Brain microvascular endothelial cell (primary cell): Measurements from ENCODE around the gene CD300A.

Experiments used
- DNase-seq: peaks from one replicate; pipeline ENCODE4 v3.0.0-alpha.2; 2020
- H3K27ac ChIP-seq: fragments of 250-450 bp; sonication (Bioruptor Pico); 2 replicates; pipeline ENCODE4 v1.5.1; 2020; ENCODE audit warnings: mild to moderate bottlenecking, moderate library complexity
- H3K27me3 ChIP-seq: fragments of 250-450 bp; sonication (Bioruptor Pico); replicated peaks from 2 replicates; pipeline ENCODE4 v1.5.1; 2020; ENCODE audit warnings: mild to moderate bottlenecking
- H3K36me3 ChIP-seq: fragments of 250-450 bp; sonication (Bioruptor Pico); replicated peaks from 2 replicates; pipeline ENCODE4 v1.5.1; 2020; ENCODE audit warnings: mild to moderate bottlenecking
- H3K4me3 ChIP-seq: 2 replicates; pipeline ENCODE4 v1.5.1; 2011; ENCODE audit warnings: low read depth, mild to moderate bottlenecking, control low read depth, low read length, moderate library complexity
- in situ Hi-C: cut with HindIII; loops from 2 replicates; pipeline ENCODE4 v1.10.0; 2017; ENCODE audit warnings: low sequenced_read_pairs, low pct_ligation_motif_present
- TF ChIP-seq, protein P1 (sequence below): IDR thresholded peaks from 2 replicates; pipeline ENCODE4 v1.5.1; 2011; ENCODE audit warnings: low read depth, mild to moderate bottlenecking, moderate library complexity, low read length, control low read depth, inconsistent platforms; ENCODE audit errors: missing control alignments

The CD300A gene

DNA sequence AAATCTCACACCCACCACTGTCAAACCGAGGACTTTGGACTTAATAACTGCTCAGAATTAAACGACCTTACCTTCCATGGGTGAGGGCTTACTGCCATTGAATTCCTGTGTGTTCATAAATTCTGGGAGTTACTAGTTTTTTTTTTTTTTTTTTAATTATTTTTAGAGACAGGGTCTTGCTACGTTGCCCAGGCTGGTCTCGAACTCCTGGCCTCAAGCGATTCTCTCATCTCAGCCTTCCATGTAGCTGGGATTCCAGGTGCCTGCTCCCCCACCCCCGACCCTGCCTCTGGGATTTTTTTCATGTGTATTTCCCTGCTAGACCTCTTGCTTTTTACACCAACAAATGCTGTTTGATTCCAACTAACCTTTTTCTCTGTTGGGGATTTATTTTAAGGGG is 14.9 kb upstream of the CD300A start:
- no peak for DNase-seq
- H3K27me3 ChIP-seq, result peaks cover 10% of the 10 kb centered on the region
- TF ChIP-seq, protein P1, sequence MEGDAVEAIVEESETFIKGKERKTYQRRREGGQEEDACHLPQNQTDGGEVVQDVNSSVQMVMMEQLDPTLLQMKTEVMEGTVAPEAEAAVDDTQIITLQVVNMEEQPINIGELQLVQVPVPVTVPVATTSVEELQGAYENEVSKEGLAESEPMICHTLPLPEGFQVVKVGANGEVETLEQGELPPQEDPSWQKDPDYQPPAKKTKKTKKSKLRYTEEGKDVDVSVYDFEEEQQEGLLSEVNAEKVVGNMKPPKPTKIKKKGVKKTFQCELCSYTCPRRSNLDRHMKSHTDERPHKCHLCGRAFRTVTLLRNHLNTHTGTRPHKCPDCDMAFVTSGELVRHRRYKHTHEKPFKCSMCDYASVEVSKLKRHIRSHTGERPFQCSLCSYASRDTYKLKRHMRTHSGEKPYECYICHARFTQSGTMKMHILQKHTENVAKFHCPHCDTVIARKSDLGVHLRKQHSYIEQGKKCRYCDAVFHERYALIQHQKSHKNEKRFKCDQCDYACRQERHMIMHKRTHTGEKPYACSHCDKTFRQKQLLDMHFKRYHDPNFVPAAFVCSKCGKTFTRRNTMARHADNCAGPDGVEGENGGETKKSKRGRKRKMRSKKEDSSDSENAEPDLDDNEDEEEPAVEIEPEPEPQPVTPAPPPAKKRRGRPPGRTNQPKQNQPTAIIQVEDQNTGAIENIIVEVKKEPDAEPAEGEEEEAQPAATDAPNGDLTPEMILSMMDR, result no peak
- no peaks in the 10 kb centered on the region for H3K36me3 ChIP-seq
- H3K4me3 ChIP-seq, result no peak overlapping the region
- H3K27ac ChIP-seq, result no peak overlapping the region
- in situ Hi-C loops, result no loop called here

DNA sequence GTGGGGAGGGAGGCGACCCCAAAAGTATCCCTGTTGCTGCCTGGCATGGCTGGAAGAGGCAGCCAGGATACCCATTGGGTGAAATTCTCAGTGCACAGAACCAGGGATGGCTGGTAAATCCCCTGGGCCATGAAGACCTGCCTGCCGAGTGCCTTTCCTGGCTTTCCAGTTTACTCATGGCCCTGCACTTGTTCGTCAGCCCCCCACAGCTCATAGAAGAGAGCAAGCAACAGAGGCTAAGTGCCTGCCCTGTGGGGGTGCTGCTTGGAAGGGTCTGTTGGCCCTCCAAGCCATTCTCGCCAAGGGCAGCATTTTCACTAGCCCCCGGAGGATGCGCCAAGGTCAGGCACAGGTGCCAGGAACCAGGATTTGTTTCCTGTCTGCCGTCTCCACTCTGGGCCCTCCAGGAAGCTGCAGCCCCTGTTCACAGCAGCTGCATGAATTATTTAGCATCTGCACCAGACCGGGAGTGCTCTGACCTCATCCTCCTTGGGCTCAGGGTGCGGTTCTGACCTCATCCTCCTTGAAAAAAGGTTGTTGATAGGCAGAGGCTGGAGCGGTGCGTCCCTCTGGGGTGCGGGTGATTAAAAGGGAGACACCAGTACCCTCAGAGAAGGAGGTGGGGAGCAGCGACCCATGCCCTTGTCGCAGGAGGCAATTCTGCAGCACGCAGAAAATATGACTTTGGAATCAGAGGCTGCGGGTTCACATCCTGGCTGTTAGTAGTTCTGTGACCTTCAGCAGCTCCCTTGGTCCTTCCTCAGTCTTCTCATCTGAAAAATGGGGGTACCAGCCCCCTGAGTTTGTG is 14.2 kb upstream of the CD300A start:
- H3K36me3 ChIP-seq, result no peaks in the 10 kb centered on the region
- in situ Hi-C loops, result no loop called here
- no peak for DNase-seq
- peaks cover 6% of the 10 kb centered on the region for H3K27me3 ChIP-seq
- TF ChIP-seq, protein P1, result no peak
- no peak overlapping the region for H3K4me3 ChIP-seq
- no peak overlapping the region for H3K27ac ChIP-seq

DNA sequence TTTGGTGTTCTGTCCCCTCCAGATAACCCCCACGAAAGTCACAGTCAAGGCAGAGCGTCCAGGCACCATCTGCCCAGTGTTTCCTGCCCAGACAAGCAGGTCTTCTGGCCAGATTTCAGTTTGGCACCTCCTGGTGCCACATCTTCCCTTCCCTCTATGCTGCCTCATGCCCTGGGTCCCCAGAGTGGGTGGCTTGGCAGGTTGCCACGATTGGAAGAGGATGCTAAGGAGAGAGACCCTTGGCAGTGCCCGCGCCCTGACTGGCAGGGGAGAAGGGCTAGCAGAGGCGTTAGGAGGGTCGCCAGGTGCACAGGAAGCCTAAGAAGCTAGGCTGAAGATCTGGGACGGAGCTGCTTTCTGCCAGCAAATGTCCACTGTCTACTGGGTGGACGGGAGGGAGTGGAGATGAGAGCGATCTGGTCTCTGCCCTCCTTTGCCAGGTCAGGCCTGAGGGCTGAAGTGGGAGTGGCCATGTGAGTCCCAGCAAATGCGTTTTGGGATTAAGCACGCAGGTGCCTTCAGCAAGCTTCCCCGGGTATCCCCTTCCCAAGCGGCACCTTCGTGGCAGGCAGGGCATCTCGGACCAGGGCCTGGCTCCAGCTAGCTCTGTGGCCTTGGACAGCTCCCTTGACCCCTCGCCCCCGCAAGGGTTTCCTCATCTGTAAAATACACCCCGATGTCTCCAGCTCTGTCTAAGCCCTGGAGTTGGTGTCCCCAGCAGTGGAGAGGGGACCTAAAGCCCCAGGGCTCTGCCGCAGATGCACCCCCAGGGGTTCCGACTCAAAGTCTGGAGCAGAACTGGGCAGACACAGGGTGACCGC is 13.4 kb upstream of the CD300A start:
- peaks cover 6% of the 10 kb centered on the region for H3K27me3 ChIP-seq
- in situ Hi-C loops, result no loop called here
- DNase-seq, result no peak
- H3K27ac ChIP-seq, result no peak overlapping the region
- no peak overlapping the region for H3K4me3 ChIP-seq
- TF ChIP-seq, protein P1, result no peak
- no peaks in the 10 kb centered on the region for H3K36me3 ChIP-seq

DNA sequence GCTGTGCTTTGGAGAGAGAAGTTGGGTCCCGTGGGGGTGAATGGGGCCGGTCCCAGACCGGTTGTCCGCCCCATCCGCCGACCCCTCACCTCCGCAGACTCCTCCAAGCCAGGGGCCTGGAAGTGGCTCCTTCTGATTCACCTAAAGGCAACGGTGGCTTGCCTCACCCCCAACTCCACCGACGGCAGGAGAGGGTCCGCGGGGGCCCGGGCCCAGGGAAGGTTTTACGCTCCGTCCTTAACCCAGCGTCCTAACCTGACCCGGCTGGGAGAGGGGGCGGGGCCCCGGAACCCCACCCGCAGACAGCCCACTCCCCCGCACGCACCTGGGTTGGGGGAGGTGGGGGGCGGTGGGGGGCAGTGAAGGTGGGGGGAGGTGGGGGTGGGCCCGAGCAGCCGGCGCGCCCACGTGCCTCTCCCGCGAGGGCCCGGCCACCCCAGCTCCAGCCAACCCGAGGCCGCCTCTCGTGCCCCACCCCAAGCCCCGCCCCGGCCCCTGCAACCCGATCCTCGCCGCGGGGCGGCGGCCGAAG is 12.7 kb upstream of the CD300A start:
- Histone ChIP-seq H3K4me3 (no peak overlapping the region), H3K36me3 (no peaks in the 10 kb centered on the region), H3K27me3 (peaks cover 6% of the 10 kb centered on the region), H3K27ac (no peak overlapping the region)
- in situ Hi-C loops, result no loop called here
- DNase-seq, result no peak
- TF ChIP-seq, protein P1, result no peak

GRCh38 chr17:74454197-74455024 is 12.0 kb upstream of the CD300A start:
- TF ChIP-seq, protein P1, result no peak
- H3K27ac ChIP-seq, result no peak overlapping the region
- peak overlapping the region; percentile 29 for H3K4me3 ChIP-seq
- no peaks in the 10 kb centered on the region for H3K36me3 ChIP-seq
- DNase-seq, result peak; percentile 55
- H3K27me3 ChIP-seq, result peaks cover 6% of the 10 kb centered on the region
- in situ Hi-C loops, result no loop called here
